Liver (tissue), 9 donors: ENCODE data around the gene FKBP11. TPM values are rescaled to one million over a fixed set of nuclear protein-coding genes. Genes with fewer than 3 reads are reported as not detected.

ENCODE experiments used
- DNase-seq: peaks from one replicate; pipeline ENCODE4 v3.0.0-alpha.2; 2017; ENCODE audit warnings: low spot score
- H3K27ac ChIP-seq, 2 donors: one replicate each; pipeline ENCODE4 v1.7.0; 2013; ENCODE audit warnings: inconsistent platforms in 2 of 2, low read length in 2 of 2, control low read depth in 1 of 2, low read depth in 1 of 2, mild to moderate bottlenecking in 1 of 2
- H3K27me3 ChIP-seq, 4 donors: one replicate each; pipeline versions ENCODE4 v1.6.1 to v1.7.0; 2013; ENCODE audit warnings: low read length in 3 of 4, inconsistent platforms in 1 of 4, mild to moderate bottlenecking in 1 of 4, moderate library complexity in 1 of 4; ENCODE audit not compliant: control insufficient read depth in 4 of 4, insufficient read depth in 4 of 4
- H3K36me3 ChIP-seq, 4 donors: one replicate each; pipeline versions ENCODE4 v1.6.1 to v1.7.0; 2013; ENCODE audit warnings: low read length in 3 of 4, mild to moderate bottlenecking in 3 of 4, low read depth in 1 of 4, moderate library complexity in 1 of 4; ENCODE audit not compliant: control insufficient read depth in 4 of 4, insufficient read depth in 3 of 4
- H3K4me1 ChIP-seq, 4 donors: one replicate each; pipeline versions ENCODE4 v1.6.1 to v1.7.0; 2013; ENCODE audit warnings: low read length in 3 of 4, mild to moderate bottlenecking in 3 of 4, moderate library complexity in 1 of 4; ENCODE audit not compliant: control insufficient read depth in 4 of 4, insufficient read depth in 4 of 4
- H3K4me3 ChIP-seq, 3 donors: one replicate each; pipeline versions ENCODE4 v1.6.1 to v1.7.0; 2013; ENCODE audit warnings: low read length in 3 of 3, control low read depth in 1 of 3, low read depth in 1 of 3, mild to moderate bottlenecking in 1 of 3
- H3K9ac ChIP-seq, 2 donors: one replicate each; pipeline ENCODE4 v1.7.0; 2013; ENCODE audit warnings: low read length in 2 of 2, mild to moderate bottlenecking in 2 of 2, moderate library complexity in 2 of 2, control low read depth in 1 of 2, low read depth in 1 of 2
- H3K9me3 ChIP-seq, 4 donors: one replicate each; pipeline versions ENCODE4 v1.6.1 to v1.7.0; 2013; ENCODE audit warnings: low read length in 3 of 4; ENCODE audit not compliant: control insufficient read depth in 4 of 4
- CTCF ChIP-seq: fragments of 150-350 bp; IDR thresholded peaks from 2 replicates; pipeline ENCODE4 v1.5.1; 2017; ENCODE audit warnings: improper control_type of control experiment, low read depth, low read length; ENCODE audit not compliant: missing input control
- EGR1 ChIP-seq, 2 donors: IDR thresholded peaks; 2 replicates each; pipeline ENCODE4 v1.6.1; 2016 to 2018; ENCODE audit warnings: antibody characterized with exemption in 2 of 2, low read depth in 2 of 2
- FOXA1 ChIP-seq: IDR thresholded peaks from 2 replicates; pipeline ENCODE4 v1.6.1; 2016; ENCODE audit warnings: antibody characterized with exemption
- FOXA2 ChIP-seq: IDR thresholded peaks from 2 replicates; pipeline ENCODE4 v1.6.1; 2016; ENCODE audit warnings: antibody characterized with exemption
- GABPA ChIP-seq, 2 donors: IDR thresholded peaks in 1 of 2; conservative IDR thresholded peaks in 1 of 2; 2 replicates each; pipeline ENCODE4 v1.6.1; 2016; ENCODE audit warnings: antibody characterized with exemption in 2 of 2, mild to moderate bottlenecking in 1 of 2, moderate library complexity in 1 of 2
- HNF4A ChIP-seq, 2 donors: conservative IDR thresholded peaks; 2 replicates each; pipeline ENCODE4 v1.6.1; 2016; ENCODE audit warnings: antibody characterized with exemption in 2 of 2, mild to moderate bottlenecking in 2 of 2
- MAX ChIP-seq: IDR thresholded peaks from 2 replicates; pipeline ENCODE4 v1.6.1; 2016; ENCODE audit warnings: antibody characterized with exemption
- NR2F2 ChIP-seq: IDR thresholded peaks from 2 replicates; pipeline ENCODE4 v1.6.1; 2016; ENCODE audit warnings: antibody characterized with exemption
- RAD21 ChIP-seq, 2 donors: IDR thresholded peaks; 2 replicates each; pipeline ENCODE4 v1.6.1; 2016; ENCODE audit warnings: antibody characterized with exemption in 2 of 2, mild to moderate bottlenecking in 2 of 2
- RXRA ChIP-seq, 2 donors: IDR thresholded peaks; 2 replicates each; pipeline ENCODE4 v1.6.1; 2017 to 2018; ENCODE audit warnings: antibody characterized with exemption in 2 of 2, mild to moderate bottlenecking in 1 of 2
- SP1 ChIP-seq: IDR thresholded peaks from 2 replicates; pipeline ENCODE4 v1.6.1; 2018; ENCODE audit warnings: antibody characterized with exemption, mild to moderate bottlenecking
- TAF1 ChIP-seq: conservative IDR thresholded peaks from 2 replicates; pipeline ENCODE4 v1.6.1; 2016; ENCODE audit warnings: antibody characterized with exemption, mild to moderate bottlenecking
- YY1 ChIP-seq: IDR thresholded peaks from 2 replicates; pipeline ENCODE4 v1.6.1; 2016; ENCODE audit warnings: antibody characterized with exemption, mild to moderate bottlenecking
- ZBTB33 ChIP-seq: IDR thresholded peaks from 2 replicates; pipeline ENCODE4 v1.6.1; 2016; ENCODE audit warnings: antibody characterized with exemption
- WGBS: extraction: QIAGEN DNeasy Blood & Tissue Kit; methylation state at CpG from one replicate; pipeline ENCODE4 v1.1.7; 2013; 5-methylcytosine and 5-hydroxymethylcytosine counted together
- polyA plus RNA-seq, 2 donors: library from polyadenylated mRNA; stranded (reverse) in 1 of 2; unstranded in 1 of 2; fragments of 200-250 nt in 1 of 2; fragments of >200 nt in 1 of 2; fragmentation: Nextera tagmentation in 1 of 2; extraction: Ambion mirVana in 1 of 2; gene quantifications; one replicate each; pipeline versions ENCODE4 v1.2.1 to v1.2.3, GENCODE V29; 2013 to 2015
- total RNA-seq, 2 donors: library from RNA; depleted of rRNA; stranded (reverse); fragments of >200 nt; gene quantifications; one replicate each; pipeline ENCODE4 v1.2.3, GENCODE V29; 2014
- donor health status: healthy.
- donor health status: healthy.
- donor health status: healthy.
- donor health status: healthy.
- donor health status: healthy.

The FKBP11 gene
- total and polyA plus RNA-seq, 4 donors, result 28.6 to 162 (median 64.9) TPM

- TF ChIP-seq HNF4A (conservative IDR thresholded peaks at IDR 0.05) (no peak), MAX (no peak), CTCF (no peak), FOXA1 (no peak), RAD21 (IDR thresholded peaks at IDR 0.05) (no peak)
Measured at GRCh38 chr12:48972213-48972951, 47.1 kb upstream of the FKBP11 start (continued).

- Histone ChIP-seq H3K9ac (no peak overlapping the region), H3K27me3 (peaks cover 0 to 15% (median 9%) of the 10 kb centered on the region in 4 donors), H3K4me1 (peaks cover 0 to 16% (median 6%) of the 10 kb centered on the region in 4 donors), H3K27ac (no peak overlapping the region), H3K4me3 (no peak overlapping the region), H3K36me3 (no peaks in the 10 kb centered on the region), H3K9me3 (no peaks in the 10 kb centered on the region)
- 22% methylated on average over 10 of the region's 10 CpGs for WGBS
- DNase-seq, result no peak
- TF ChIP-seq YY1 (no peak), MAX (no peak), CTCF (no peak), HNF4A (conservative IDR thresholded peaks at IDR 0.05) (no peak), FOXA1 (no peak), NR2F2 (no peak), EGR1 (IDR thresholded peaks at IDR 0.05; ENCODE audit: low read depth in 2 of 2) (no peak), SP1 (no peak), FOXA2 (no peak), RXRA (IDR thresholded peaks at IDR 0.05) (no peak), TAF1 (no peak), RAD21 (IDR thresholded peaks at IDR 0.05) (no peak), ZBTB33 (no peak), GABPA (IDR thresholded peaks at IDR 0.05 in 1 of 2, conservative IDR thresholded peaks at IDR 0.05 in 1 of 2) (no peak)
Measured at GRCh38 chr12:48970702-48971334, 45.5 kb upstream of the FKBP11 start.
